Activated naive CD8-positive, alpha-beta T cell treated with anti-CD3 and anti-CD28 coated beads, Interleukin-2, amount 50 U/mL, for 16 hours (primary cell): Measurements from ENCODE around the gene SHC4.
"Not testable (repeated sequence)": the region's sequence is repeated elsewhere in the genome, so short reads cannot be mapped to it uniquely, and the experiment has no call there.

Experiments
- DNase-seq: peaks from one replicate; pipeline ENCODE4 v3.0.0-alpha.2; 2020; ENCODE audit warnings: low read depth, low spot score

Gene SHC4

GRCh38 chr15:48883699-48884098 is 80.0 kb downstream of the SHC4 start:
- no peak for DNase-seq

DNA sequence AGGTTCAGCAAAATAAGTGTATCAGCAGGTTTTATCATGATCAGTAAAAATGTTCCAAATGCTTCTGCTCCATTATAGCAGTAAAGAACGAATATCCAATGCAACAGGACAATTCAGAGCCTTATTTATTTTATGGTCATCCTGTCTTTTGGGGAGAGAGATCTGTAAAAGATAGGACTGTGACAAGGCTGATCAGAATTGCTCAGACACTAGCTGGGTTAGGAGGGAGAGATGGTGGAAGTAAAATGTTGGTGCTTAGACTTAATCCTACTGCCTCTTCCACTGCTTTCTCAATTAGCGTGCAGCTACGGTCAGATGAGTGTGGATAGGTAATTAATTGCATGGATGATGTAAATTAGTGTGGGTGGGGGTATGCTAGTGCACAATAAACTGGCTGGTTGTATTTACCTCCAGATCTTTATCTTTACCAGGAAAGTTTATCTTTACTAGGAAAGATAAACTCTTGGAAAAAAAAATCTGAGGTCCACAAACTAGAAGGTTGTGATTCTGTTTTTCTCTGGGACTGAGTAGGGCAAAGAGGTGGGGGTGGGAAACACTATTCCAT is 83.6 kb downstream of the SHC4 start:
- DNase-seq: no peak

- DNase-seq: peak; percentile 73
Observed at GRCh38 chr15:48877630-48878595, 85.8 kb downstream of the SHC4 start, which contains the start of gene EID1. Gene EID1 (plus strand): TSS chr15:48878134. CDS start chr15:48878177, 43 bp downstream.

DNA sequence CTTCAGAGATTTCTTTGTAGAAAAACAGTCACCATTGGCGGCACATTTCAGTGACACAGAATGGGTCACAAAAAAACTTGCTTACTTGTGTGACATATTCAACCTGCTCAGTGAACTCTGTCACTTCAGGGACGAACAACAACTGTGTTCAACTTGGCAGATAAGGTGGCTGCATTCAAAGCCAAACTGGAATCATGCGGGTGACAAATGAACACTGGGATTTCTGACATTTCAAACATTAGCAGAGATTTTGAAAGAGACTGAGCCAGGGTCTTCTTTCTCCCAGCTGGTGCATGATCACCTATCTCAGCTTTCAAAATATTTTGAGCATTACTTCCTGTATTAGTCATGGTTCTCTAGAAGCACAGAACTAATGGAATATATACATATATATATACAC is 87.7 kb downstream of the SHC4 start:
- no peak for DNase-seq

- no peak for DNase-seq
Observed at GRCh38 chr15:48875241-48875960, 88.3 kb downstream of the SHC4 start.

DNA sequence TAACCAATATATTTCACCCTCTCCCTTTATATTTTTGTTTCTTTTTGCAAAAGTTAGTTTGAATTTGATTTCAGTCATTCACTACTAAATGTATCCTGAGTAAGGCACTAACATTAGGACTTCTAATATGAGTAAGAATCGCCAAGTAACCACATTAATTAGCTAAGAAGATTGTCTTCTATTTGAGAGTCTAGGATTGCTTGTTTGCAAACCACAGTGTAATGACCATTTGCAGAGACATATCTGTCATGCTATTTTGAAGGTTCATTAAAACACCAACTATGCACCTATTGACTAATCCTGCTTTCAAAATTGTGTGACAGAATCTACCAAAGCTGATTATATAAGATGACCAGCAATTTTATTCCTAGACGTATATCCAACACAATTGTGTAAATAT is 91.1 kb downstream of the SHC4 start:
- DNase-seq: no peak

- DNase-seq: no peak
Observed at GRCh38 chr15:48871542-48871941, 92.2 kb downstream of the SHC4 start.

DNA sequence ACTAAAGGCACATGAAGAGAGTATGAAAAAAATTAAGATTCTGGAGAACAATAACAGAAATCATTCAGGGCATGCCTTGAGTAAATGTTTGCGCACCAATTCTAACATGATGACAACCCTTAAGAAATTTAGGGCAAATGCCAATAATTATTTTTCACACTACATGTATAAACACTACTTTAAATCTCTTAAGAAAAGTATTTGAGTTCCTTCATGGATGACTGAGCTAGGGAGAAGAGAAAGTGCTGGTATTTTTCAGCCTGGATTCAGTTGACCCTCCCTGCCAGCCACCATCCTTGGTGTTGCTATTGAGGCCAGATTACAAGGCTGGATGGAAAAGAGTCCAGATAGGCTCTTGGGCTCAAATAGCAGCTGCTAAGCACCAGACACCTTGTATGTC is 93.8 kb downstream of the SHC4 start:
- no peak for DNase-seq

DNA sequence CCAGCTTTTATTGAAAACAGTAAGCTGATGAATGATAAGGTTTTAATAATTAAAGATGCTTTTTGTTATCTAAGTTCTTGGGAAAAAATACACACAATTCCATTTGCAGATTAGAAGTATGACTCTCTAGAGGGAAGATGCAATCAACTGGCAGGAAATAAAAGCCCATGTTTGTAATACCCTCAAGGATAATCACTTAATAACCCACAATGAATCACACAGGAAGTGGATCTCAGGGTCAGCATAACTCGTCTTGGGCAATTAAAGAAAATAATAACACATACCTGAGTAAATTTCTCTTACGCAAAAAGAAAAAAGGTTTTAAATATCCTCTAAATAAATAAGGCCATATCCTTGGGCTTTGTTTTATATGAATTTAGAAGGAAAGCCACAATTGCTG is 95.2 kb downstream of the SHC4 start:
- DNase-seq: no peak

DNA sequence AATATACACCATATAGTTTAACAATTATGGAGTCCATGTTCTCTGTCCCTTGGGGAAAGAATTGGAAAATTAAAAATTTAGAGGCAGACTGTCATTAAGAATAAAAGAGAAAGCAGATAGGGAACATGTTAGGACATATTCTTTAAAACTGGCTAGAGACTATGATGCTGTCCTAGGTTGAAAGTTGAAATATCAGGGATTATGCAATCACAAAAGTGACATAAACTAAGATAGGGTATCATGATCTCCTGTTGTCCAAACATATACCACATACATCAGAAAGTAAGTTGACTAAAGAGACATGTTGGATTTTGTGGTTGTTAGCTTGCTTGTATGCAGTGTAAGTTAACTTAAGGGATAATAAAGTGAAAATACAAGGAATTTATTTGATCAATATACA is 95.7 kb downstream of the SHC4 start:
- no peak for DNase-seq

- no peak for DNase-seq
Observed at GRCh38 chr15:48866141-48866563, 97.6 kb downstream of the SHC4 start.

DNA sequence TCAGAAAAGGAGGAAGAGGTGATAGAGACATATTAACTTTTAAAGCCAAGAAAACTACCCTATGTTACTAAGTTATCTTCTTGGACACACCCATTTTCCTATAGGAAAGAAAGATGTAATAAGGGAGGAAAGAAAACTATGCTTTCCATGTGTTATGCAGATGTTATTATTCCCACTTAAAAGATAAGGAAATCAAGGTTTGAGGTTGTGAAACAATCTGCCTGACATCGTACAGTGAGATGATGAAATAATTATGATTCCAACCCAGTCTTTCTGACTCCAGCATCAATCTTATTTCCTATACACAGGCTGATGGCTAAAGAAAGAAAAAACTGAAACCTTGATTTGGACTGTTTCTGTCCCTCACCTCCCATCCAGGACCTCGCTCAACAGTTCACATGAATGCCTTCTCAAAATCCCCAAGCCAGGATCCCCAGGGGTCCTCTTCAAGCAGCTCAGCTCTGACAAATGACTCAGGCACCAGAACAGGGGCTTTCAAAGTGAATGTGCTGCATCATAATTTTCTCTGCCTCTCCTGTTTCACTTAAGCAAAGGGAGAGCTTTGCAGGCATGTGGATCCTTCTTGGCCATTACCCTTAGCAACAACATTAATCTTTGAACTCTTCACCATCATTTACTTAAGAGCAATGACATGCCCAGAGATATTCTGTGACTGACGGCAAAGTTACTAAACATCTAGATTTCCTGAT is 98.2 kb downstream of the SHC4 start:
- DNase-seq: no peak

GRCh38 chr15:48862705-48863104 is 101.0 kb downstream of the SHC4 start:
- DNase-seq: no peak

DNA sequence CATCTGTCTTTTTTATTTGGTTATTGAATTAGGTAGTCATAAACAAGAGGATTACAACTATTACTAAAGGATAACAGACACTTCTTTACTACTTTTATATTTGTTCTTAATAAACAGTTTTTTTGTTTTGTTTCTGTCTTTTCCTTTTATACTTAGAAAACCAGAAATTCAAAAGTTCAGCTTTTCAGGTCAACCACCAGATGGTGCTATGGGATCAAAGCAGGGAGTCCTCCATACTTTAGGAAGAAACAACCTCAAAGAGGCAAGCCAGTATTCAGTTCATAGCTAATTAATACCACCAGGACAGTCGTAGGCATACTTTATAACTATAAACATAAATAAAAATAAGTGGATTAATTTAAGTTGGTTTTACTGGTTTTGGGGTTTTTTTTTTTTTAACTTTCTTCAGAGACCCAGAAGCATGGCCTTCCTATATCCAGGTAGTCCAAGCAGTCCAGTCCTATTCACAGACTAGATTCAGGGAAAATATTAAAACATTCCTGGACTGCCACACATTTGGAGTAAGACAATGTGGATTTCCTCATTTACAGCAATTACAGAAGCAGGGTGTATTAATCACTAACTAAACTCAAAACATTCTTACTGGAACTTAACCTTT is 101.8 kb downstream of the SHC4 start:
- DNase-seq: peak; percentile 25

DNA sequence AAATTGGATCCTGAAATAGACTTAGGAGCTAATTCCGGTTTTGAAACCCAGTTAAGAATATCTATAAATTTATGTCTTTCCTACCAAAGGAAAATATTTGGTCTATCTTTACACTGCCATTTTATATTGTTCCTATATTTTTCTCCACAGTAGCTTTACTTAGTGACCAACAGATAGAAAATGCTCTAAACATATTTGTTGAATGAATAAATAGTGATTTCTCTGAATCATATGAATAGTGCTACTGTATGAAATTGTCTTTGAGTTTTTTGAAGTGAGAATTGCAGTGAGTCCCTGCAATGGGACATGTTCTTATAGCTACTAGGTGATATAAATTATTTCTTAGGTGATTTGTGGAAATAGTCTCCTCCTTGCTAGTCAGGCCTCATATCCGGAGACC is 104.3 kb downstream of the SHC4 start:
- no peak for DNase-seq

DNA sequence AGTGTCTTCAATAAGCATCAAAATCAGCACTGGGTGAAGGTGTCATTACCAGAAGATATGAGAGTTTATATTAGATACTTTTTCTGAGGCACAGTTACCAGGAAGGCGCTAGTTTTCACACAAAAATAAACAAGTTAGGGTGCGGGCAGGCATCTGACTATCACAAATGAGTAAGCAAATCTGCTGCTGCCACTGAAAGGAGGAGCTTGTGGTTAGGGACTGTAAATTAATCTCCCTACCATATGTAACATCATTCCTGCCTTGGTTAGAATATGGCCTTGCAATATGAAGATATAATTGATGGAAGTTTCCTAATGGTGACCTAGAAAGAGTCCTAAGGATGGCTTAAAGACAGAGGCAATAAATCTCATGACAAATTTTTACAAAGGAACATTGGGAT is 105.3 kb downstream of the SHC4 start:
- DNase-seq: no peak

DNA sequence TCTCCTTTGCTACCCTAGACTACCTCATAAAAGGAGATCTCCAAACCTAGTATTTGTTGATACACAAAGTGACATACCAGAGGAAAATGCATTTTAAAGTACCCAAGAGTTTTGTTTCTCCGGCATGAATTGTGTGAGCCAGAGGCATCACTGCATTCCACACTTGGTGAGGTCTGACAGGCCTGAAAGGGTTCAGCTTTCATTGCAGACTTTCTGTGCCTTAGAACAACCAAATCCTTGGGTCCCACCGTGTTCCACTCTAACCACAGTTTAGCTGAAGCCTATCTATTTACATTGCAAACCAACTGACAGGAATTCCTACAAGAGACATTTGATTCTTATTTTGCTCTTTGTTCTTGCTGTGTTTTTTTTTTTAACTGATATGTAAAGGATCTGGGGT is 106.8 kb downstream of the SHC4 start:
- no peak for DNase-seq

- DNase-seq: no peak
Observed at GRCh38 chr15:48855501-48856440, 107.9 kb downstream of the SHC4 start.

DNA sequence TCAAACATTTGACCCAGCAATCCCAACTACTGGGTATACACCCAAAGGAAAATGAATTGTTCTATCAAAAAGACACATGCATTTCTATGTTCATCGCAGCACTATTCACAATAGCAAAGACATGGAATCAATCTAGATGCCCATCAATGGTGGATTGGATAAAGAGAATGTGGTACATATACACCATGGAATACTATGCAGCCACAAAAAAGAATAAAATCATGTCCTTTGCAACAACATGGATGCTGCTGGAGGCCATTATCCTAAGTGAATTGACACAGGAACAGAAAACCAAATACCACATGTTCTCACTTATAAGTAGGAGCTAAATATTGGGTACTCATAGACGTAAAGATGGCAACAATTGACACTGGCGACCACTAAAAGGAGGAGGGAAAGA is 109.3 kb downstream of the SHC4 start:
- not testable (repeated sequence) for DNase-seq

GRCh38 chr15:48851956-48852355 is 111.8 kb downstream of the SHC4 start:
- no peak for DNase-seq
